Activated T-cell treated with anti-CD3 and anti-CD28 coated beads for 4 hours (primary cell): Measurements from ENCODE around the gene ERCC8.
"Not testable (repeated sequence)": the region's sequence is repeated elsewhere in the genome, so short reads cannot be mapped to it uniquely, and the experiment has no call there.

Source experiments
- DNase-seq: peaks from one replicate; pipeline ENCODE4 v3.0.0-alpha.2; 2020

The ERCC8 gene

GRCh38 chr5:60944904-60945812 lies at the start of gene ERCC8, which contains the start of gene NDUFAF2:
Gene ERCC8 (minus strand): TSS chr5:60945070. CDS start chr5:60945008, 62 bp downstream.
Gene NDUFAF2 (plus strand): TSS chr5:60945205. CDS start chr5:60945256, 51 bp downstream.
- peak; percentile 82 for DNase-seq

GRCh38 chr5:60993875-60994571 lies 49.2 kb upstream of the ERCC8 start:
- DNase-seq, result no peak

- no peak for DNase-seq
These were observed 48.6 kb upstream of the ERCC8 start for GRCh38 chr5:60993425-60993824.

- DNase-seq, result no peak
These were observed 48.0 kb upstream of the ERCC8 start for GRCh38 chr5:60992871-60993270.

GRCh38 chr5:60989790-60990189 lies 44.9 kb upstream of the ERCC8 start:
- no peak for DNase-seq

GRCh38 chr5:60982127-60982526 lies 37.3 kb upstream of the ERCC8 start:
- not testable (repeated sequence) for DNase-seq

GRCh38 chr5:60980511-60980910 lies 35.6 kb upstream of the ERCC8 start:
- DNase-seq, result no peak

- DNase-seq, result no peak
These were observed 34.1 kb upstream of the ERCC8 start for GRCh38 chr5:60978968-60979367.

- no peak for DNase-seq
These were observed 33.3 kb upstream of the ERCC8 start for GRCh38 chr5:60977956-60978737.

- DNase-seq, result no peak
These were observed 27.4 kb upstream of the ERCC8 start for GRCh38 chr5:60972231-60972630.

GRCh38 chr5:60961685-60962084 lies 16.8 kb upstream of the ERCC8 start:
- no peak for DNase-seq

- no peak for DNase-seq
These were observed 15.7 kb upstream of the ERCC8 start for GRCh38 chr5:60960591-60960990.

GRCh38 chr5:60959156-60959555 lies 14.3 kb upstream of the ERCC8 start:
- no peak for DNase-seq

- DNase-seq, result no peak
These were observed 13.8 kb upstream of the ERCC8 start for GRCh38 chr5:60958712-60959111.

- DNase-seq, result no peak
These were observed 13.2 kb upstream of the ERCC8 start for GRCh38 chr5:60958088-60958487.

- no peak for DNase-seq
These were observed 10.4 kb upstream of the ERCC8 start for GRCh38 chr5:60955239-60955638.

- no peak for DNase-seq
These were observed 3.9 kb upstream of the ERCC8 start for GRCh38 chr5:60948738-60949137.

- DNase-seq, result no peak
These were observed 930 bp upstream of the ERCC8 start for GRCh38 chr5:60945813-60946187.

- no peak for DNase-seq
These were observed 1.2 kb downstream of the ERCC8 start for GRCh38 chr5:60943624-60944023.

GRCh38 chr5:60929024-60929423 lies 15.8 kb downstream of the ERCC8 start:
- no peak for DNase-seq

- DNase-seq, result no peak
These were observed 17.4 kb downstream of the ERCC8 start for GRCh38 chr5:60927450-60927849.

- no peak for DNase-seq
These were observed 26.4 kb downstream of the ERCC8 start for GRCh38 chr5:60918466-60918865.

- no peak for DNase-seq
These were observed 28.2 kb downstream of the ERCC8 start for GRCh38 chr5:60916646-60917045.
